ENCODE results near the gene FLOT2.
"Not testable (repeated sequence)": the region's sequence is repeated elsewhere in the genome, so short reads cannot be mapped to it uniquely, and the experiment has no call there.

Gene FLOT2

DNA sequence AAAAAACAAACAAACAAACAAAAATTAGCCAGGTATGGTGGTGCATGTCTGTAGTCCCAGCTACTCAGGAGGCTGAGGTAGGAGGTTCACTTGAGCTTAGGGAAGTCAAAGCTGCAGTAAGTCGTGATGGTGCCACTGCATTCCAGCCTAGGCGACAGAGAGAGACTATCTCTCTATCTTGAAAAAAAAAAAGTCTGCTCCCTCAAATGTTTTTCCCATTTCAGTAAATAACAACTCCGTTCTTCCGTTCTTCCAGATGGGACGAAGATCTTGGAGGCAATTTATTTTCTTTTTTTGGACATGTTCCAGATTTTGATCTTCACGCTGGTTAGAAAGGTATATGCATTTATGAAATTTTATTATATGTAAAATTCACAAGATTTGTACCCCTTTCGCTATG, 23.7 kb downstream of the FLOT2 start:
- DNase-seq (ENCODE audit: low read depth): no peak

DNA sequence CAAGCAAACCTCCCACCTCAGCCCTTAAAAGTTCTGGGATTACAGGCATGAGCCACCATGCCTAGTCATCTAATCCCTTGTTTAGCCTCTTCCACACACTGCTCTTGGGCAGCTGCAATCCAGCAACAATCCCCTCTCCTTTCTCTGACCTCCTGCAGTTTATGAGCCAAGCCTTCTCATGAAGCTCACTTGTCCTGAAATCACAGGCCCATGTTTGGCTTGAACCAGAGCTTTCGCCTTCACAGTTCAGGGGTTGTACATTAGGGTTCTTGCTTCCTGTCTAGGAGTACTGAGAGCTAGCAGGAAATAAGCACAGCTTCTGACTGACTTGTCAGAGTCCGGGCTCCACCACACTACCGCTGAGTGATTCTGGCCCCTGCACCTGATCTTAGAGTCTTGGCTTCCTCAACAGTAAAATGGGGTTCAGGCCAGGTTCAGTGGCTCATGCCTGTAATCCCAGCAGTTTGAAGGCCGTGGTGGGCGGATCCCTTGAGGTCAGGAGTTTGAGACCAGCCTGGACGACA, 26.4 kb downstream of the FLOT2 start:
- no peak for DNase-seq (ENCODE audit: low read depth)

DNA sequence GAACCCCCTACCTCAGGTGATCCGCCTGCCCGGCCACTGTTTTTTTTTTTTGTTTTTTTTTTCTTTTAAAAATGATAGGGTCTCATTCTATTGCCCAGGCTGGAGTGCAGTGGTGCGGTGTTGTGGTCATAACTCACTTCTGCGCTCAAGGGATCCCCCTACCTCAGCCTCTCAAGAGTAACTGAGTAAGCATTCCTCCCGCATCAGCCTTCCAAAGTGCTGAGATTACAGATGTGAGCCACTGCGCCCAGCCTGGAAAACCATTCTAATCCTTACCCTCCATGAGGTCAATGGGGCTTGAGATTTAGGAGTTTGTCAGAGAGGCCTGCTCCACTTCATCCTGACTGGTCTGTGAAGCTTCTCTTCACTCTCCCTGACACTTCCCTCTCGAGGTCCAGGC, 30.3 kb downstream of the FLOT2 start:
- DNase-seq (ENCODE audit: low read depth): no peak

DNA sequence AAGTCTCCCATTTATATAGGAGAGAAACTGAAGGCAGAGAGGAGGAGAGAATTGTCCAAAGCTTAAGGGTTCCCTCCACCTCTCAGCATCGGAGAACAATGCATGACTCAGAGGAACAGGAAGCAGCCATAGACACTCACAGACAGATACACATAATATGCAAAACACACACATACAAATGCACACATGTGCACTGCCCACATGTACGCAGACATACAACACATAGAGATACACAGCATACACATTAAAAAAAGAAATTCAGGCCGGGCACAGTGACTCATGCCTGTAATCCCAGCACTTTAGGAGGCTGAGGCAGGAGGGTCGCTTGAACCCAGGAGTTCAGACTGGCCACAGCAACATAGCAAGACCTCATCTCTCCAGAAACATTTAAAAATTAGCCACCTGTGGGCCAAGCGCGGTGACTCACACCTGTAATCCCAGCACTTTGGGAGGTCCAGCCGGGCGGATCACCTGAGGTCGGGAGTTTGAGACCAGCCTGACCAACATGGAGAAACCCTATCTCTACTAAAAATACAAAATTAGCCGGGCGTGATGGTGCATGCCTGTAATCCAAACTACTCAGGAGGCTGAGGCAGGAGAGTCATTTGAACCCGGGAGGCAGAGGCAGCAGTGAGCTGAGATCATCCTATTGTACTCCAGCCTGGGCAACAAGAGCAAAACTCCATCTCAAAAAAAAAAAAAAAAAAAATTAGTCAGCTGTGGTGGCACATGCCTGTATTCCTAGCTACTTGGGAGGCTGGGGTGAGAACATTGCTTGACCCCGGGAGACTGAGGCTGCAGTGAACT, 31.4 kb downstream of the FLOT2 start:
- DNase-seq (ENCODE audit: low read depth): no peak

DNA sequence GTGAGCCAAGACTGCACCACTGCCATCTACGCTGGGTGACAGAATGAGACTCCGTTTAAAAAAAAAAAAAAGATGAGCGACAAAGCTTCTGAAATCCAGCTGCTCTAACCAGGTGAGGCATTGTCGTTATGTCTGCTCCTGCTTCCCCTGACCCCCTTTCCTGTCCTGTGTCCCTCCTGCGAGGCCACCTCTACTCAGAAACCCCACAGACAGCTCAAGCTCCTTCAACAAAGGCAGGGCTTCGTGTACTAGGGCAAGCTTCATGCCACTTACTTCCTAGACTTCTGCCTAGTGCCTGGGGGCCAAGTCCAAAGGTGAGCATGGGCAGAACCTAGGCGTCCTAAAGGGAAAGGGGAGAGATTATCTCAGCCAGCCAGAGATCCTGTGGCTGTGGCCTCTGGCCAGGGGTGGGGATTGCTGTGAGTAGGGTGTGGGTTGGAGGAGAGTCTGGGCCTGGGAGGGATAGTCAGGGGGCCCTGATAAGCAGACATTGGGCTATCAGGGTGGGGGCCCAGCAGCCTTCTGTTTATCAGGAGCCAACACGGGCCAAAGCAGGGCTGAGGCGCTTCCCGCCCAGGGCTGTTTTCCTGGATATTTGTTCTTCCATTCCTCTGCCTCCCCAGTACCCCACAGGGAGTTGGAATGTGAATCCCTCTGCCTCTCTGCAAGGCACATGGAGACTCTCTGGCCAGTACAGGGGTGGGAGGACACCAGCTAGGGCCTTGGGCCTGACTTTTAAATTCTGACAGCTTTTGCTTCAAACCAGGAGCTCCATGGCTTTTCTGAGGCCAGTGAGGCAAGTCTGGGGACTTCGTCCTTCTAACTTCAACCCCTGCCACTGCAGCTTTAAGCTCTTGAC, 32.3 kb downstream of the FLOT2 start:
- DNase-seq (ENCODE audit: low read depth): no peak

DNA sequence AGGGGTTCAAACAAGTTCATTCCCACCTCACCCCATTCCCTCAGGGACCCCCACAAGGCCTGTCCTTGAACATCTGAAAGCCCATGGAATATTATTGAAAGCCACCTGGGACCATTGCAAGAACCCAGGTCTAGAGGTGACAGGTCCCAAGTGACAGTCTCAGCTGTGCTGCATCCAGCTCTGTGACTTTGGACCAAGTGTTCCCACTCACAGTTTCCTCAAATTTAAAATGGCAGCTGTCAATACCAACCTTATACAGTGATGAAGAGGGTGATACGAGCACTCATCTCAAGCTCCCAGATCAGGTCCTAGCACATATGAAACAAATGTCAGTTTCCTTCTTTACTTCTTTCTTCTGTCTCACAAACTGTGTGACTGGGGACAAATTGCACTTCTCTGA, 33.6 kb downstream of the FLOT2 start:
- no peak for DNase-seq (ENCODE audit: low read depth)

DNA sequence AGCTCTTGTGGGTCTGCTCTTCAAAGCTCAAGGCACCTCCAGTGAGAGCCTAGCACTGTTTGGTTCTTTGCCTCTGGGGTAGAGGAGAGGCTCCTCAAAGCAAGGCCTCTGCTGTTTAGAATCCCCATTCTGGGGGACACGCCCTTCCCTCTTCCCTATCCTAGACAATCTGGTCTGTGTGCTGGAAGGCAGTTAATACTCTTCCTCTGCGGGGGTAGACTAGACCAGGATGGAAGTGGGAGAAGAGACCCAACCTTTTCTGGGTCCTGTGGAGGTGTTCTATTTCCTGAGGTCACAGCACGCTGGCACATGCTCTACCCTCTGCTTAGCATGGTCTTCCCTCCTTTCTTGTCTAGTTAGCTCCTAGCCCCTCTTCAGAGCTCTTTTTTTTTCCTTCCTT, 35.0 kb downstream of the FLOT2 start:
- DNase-seq (ENCODE audit: low read depth): no peak

DNA sequence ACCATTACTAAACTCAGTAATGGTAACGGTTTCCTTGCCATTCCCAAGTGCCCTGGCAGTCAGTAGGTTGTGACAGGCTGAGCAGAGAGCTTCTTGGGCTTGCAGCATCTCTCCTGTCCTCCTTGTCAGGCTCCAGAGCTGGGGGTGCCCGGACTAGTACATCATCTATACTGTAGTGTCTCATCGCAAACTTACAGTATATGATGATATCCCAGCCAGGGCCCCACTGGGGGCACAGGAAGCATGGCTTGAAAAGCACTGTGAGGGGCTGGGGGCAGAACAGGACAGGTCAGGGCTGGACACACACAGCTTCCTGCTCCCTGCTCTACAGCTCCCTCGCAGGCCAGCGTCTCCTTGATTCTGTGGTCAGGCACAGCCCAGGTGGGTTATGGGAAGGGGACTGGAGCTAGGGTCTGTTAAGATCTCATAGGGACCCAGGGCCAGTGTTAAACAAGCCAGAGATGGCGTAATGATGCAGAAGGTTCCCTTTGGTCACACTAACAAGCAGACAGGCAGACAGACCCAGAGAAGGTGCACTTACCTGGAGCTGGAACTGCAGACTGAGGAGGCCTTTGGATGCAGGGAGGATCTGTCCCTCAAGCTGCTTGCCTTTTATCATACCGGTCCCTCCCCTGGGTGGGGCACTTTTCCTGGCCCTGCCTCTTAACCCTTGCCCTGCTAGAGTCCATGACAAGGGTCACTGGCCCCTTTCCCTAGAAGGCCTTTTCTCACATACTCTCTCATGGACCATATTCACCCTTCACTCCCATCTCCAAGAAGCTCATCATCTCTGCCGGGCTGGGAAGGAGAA, 35.9 kb downstream of the FLOT2 start:
- DNase-seq (ENCODE audit: low read depth): no peak

DNA sequence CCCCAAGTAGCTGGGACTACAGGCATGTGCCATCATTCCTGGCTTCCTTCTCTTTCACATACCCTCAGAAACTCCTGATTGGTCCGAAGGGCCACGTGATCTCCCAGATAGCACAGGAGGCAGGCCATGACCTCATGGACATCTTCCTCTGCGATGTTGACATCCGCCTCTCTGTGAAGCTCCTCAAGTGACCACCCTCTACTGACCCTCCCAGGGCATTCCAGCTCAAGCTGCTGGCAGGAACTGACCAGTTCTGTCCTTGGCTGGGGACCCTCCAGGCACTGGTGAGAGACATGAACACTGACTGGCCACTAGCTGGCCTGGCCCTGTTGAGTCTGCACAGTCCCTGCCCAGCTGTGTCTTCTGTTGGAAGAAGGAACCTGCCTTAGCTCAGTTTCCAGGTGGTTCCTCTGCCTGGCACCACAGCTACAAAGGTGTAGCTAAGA, 37.1 kb downstream of the FLOT2 start:
- no peak for DNase-seq (ENCODE audit: low read depth)

DNA sequence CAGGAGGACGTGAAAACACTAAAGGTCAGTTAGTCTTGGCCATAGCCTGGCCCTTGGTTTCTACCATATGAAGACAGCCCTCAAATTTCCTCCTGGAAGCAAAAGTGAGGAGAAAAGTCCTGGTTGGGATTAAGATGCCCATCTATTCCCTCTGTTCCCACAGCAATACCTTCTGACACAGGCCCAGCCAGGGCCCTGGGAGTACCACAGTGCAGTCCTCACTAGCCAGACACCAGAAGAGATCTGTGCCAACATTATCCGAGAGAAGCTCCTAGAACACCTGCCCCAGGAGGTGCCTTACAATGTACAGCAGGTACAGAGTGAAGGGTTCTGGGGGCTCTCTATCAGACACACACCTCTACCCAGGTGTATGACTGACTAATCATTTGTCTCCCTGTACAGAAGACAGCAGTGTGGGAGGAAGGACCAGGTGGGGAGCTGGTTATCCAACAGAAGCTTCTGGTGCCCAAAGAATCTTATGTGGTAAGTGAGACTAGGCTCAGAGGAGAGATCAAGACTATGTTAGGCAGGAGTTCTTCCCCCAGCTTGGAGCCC, 38.7 kb downstream of the FLOT2 start:
- no peak for DNase-seq (ENCODE audit: low read depth)

DNA sequence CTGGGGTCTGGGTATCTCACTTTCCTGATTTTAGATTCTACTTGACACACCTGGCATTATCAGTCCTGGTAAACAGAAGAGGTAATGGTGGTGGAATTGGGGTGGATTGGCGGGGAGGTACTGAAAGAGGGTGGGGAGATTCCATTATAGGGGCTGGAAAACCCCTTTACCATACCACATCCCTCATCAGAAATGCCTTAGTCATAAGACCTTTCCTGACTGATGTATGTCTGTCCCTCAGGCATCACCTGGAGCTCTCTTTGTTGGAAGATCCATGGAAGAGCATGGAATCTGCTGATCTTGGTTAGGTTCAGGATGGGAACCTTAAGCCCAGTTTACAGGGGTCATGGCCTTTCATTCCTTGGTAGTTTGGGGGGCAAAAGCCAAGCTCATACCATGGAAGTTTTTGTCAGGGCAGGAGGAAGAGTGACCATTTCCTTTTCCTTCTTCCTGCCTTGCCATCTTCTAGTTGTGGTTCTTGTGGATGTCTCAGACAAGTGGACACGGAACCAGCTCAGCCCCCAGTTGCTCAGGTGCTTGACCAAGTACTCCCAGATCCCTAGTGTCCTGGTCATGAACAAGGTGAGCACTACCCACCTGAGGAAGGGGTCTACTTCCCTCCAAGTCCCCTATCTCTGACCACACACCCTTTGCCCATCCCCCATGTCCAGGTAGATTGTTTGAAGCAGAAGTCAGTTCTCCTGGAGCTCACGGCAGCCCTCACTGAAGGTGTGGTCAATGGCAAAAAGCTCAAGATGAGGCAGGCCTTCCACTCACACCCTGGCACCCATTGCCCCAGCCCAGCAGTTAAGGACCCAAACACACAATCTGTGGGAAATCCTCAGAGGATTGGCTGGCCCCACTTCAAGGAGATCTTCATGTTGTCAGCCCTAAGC, 39.4 kb downstream of the FLOT2 start:
- DNase-seq (ENCODE audit: low read depth): no peak

DNA sequence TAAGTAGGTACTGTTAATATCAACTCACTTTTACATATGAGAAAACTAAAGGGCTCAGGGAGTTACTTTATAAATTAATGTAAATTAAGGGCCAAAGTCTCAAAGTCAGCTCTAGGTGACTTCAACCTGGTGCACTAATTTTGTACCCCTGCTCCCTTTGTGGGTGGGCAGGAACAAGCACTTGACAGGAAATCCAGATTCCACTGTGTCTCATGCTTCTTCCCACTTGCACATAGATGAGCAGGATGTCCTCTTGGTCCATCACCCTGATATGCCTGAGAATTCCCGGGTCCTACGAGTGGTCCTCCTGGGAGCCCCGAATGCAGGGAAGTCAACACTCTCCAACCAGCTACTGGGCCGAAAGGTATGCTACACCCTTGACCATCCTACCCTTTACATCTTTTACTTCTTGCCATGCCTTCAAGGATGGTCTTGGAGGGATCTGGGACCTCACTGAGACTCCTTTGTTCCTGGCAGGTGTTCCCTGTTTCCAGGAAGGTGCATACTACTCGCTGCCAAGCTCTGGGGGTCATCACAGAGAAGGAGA, 41.4 kb downstream of the FLOT2 start:
- DNase-seq (ENCODE audit: low read depth): no peak

DNA sequence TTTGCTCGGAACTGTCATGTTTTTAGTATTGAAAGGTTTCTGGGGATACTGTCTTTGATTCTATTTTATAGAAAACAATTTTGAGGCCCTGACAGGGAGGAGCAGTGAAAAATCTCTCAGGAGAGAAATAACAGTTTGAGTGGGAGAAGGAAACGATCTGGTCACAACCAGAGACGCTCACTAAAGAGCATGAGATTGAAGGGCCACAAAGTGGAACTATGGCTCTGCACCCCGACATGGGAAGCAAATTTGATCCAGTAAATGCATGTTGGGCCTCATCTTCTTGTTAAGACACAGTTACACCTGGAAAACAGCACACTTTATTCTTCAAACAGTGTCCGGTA, 42.2 kb downstream of the FLOT2 start:
- no peak for DNase-seq (ENCODE audit: low read depth)

DNA sequence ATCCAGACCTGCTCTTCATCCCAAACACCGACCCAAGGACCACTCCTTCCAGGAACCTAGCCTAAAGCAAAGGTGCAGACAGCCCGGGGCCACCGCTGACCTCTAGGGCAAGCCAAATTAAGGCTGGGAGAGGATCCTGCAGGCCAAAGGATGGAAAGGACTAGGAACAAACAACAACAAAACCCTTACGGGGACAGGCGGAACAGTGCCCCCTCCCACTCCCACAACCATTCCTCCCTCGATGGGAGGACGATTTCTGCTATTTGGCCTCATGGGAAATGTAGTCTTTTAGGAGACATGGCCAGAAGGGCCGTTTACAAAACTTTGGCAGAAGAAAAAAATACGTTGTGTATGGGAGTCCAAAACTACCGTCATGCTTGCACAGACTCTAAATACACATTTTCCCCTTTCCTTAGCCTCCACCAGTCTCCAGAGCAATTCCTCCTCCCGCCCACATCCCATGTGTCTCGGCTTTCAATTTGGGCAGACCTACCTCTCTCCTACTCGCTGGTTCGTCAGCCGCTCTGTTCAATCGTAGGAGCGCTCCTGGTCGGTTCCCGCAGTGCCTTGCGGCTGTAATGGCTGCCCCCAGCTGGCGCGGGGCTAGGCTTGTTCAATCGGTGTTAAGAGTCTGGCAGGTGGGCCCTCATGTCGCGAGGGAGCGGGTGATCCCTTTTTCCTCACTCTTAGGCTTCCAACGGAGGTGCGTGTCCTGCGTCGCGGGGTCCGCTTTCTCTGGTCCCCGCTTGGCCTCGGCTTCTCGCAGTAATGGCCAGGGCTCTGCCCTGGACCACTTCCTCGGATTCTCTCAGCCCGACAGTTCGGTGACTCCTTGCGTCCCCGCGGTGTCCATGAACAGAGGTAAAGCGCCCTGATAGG, 42.8 kb downstream of the FLOT2 start, which contains the start of gene ERAL1:
ERAL1 (plus strand) TSS at position 560 of the 879 bp plus-strand sequence; CDS start at position 579, 19 bp downstream.
- DNase-seq (ENCODE audit: low read depth): peak; percentile 67

DNA sequence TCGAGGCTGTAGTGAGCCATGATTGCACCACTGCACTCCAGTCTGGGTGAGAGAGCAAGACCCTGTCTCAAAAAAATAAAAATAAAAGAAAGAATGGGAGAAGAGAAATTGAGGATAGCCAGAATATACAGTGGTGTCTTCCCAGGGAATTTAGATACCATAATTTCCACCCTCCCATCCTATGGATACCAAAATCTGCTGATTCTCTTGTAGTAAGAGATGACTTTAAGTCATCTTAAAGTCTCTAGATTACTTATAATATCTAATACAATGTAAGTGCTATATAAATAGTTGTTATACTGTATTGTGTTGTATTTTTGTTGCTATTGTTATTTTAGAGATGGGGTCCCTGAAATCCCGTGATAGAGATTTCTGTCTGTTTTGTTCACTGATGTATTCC, 44.2 kb downstream of the FLOT2 start:
- no peak for DNase-seq (ENCODE audit: low read depth)

DNA sequence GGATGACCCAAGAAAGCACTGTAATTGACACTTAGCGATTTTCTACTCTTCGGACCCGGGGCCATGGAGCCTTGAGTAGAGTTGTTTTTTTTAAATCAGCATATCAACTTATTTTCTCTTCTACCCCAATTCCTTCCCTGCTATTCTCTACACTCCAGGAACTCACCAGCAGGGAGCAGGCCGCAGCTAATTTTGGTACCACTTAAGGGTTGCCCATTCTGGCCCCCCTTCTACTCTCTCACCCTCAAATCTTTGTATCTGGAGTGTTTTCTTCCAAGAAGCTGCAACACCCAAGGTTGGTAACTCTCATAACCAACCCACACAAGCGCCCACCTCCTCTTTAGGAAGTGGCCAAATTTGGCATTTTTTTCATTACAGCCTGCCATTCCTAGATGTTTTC, 48.3 kb downstream of the FLOT2 start:
- DNase-seq (ENCODE audit: low read depth): no peak

DNA sequence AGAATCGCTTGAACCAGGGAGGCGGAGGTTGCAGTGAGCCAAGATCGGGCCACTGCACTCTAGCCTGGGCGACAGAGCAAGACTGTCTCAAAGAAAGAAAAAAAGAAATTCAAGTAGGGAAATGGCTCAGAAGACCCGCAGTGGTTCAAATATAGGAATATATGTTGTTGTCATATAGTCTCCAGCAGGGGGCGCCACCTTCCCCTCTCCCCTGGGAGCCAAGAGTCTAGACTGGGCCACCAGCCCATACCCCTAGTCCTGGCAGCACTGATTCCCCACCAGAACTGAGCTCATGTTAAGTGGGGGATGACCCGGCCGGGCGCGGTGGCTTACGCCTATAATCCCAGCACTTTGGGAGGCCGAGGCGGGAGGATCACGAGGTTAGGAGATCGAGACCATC, 48.9 kb downstream of the FLOT2 start:
- DNase-seq (ENCODE audit: low read depth): not testable (repeated sequence)

DNA sequence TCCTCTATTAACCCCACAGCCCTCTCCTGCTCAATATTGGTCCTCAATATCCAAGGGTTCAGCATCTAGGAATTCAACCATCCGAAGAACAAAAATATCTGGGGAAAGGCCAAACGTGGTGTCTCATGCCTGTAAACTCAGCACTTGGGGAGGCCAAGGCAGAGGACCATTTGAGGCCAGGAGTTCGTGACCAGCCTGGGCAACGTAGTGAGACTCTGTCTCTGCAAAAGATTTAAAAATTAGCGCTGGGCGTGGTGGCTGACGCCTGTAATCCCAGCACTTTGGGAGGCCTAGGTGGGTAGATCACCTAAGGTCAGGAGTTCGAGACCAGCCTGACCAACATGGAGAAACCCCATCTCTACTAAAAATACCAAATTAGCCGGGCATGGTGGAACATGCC, 50.8 kb downstream of the FLOT2 start:
- DNase-seq (ENCODE audit: low read depth): not testable (repeated sequence)

DNA sequence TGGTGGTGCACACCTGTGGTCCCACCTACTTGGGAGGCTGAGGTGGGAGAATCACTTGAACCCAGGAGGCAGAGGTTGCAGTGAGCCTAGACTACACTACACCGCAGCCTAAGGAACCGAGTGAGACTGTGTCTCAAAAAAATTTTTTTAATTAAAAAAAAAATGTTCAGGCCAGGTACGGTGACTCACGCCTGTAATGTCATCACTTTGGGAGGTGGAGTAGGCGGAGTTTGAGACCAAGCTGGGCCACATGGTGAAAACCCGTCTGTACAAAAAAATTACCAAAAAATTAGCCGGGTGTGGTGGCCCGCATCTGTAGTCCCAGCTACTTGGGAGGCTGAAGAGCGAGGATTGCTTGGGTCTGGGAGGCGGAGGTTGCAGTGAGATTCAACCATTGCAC, 51.3 kb downstream of the FLOT2 start:
- no peak for DNase-seq (ENCODE audit: low read depth)

DNA sequence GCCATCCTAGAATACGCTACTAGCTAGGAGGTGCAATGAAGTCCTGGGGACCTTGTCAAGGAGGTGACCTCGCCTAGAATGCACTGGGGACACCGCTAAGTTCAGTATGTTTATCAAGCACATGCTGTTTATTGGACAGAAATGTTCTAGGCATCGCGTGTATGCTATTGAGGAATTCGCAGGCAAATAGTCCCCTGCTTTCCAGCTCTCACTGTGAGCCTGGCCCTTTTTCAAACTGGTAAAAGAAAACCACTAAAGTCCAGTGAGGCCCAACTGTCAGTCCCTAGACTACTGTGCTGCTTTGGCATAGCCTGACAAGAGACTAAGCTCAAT, 53.8 kb downstream of the FLOT2 start:
- DNase-seq (ENCODE audit: low read depth): no peak
